K562 treated with DMSO at 1 percent for 48 hours (cell line): ENCODE results near the gene SMARCAL1. TPM values are rescaled to one million over a fixed set of nuclear protein-coding genes. Genes with fewer than 3 reads are reported as not detected.

Source experiments
- total RNA-seq: library from RNA; unstranded; fragments of 300-600 nt; gene quantifications from 2 replicates; pipeline ENCODE4 v1.2.3, GENCODE V29; 2022; ENCODE audit warnings: low replicate concordance; ENCODE audit errors: extremely low read depth

SMARCAL1 gene
- not detected in 2 replicates for total RNA-seq

DNA sequence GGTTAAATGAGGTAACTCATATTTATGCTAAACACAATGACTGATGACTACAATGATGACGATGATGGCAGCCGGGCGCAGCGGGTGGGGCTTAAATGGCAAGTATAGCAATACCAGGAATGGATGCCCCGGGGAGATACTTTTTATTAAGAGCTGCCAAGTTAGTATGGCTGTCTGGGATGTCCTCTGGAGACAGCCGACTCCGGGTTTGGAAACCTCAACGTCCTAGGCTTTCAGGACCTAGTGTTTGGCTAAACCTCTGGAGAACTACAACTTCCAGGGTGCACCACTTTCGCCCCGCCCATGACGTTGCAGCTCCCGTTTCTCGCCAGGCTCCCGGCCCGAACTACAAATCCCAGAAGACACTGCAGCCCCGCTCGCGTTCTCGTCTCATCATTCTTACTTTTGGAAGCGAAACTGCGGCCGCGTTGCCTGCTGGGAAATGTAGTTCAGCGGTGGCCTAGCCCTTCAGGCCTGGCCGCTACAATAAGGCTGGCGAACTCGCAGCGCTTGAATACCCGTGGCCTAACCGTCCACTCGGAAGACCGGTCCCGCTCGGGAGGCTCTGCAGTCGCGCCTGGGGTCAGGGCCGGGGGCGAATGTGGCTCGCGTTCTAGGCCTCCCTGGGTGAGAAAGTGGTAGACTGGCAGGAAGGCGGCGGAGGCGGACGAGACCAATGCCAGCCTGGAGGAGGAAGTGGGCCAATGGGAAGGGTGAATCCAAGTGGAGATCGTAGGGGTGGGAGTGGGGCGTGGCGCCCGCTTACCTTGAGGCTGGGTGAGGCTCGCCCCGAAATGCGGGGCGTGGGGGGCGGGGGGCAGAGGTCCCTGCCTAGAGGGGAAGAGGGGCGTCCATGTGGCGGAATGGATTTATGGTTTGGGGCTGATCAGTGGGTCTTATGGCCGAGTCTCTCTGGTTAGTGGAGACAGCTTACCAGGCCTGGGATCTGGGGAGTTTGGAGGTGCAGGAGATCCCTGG, at the start of gene SMARCAL1:
Gene SMARCAL1 (plus strand): TSS at position 463 of the 978 bp plus-strand sequence. CDS start 2,221 bp downstream, outside the sequence.

GRCh38 chr2:216371721-216372702, 40.3 kb upstream of the SMARCAL1 start, which contains the start of gene MARCHF4:
Gene MARCHF4 (minus strand): TSS chr2:216372483. CDS start chr2:216370260, 2,223 bp downstream.

DNA sequence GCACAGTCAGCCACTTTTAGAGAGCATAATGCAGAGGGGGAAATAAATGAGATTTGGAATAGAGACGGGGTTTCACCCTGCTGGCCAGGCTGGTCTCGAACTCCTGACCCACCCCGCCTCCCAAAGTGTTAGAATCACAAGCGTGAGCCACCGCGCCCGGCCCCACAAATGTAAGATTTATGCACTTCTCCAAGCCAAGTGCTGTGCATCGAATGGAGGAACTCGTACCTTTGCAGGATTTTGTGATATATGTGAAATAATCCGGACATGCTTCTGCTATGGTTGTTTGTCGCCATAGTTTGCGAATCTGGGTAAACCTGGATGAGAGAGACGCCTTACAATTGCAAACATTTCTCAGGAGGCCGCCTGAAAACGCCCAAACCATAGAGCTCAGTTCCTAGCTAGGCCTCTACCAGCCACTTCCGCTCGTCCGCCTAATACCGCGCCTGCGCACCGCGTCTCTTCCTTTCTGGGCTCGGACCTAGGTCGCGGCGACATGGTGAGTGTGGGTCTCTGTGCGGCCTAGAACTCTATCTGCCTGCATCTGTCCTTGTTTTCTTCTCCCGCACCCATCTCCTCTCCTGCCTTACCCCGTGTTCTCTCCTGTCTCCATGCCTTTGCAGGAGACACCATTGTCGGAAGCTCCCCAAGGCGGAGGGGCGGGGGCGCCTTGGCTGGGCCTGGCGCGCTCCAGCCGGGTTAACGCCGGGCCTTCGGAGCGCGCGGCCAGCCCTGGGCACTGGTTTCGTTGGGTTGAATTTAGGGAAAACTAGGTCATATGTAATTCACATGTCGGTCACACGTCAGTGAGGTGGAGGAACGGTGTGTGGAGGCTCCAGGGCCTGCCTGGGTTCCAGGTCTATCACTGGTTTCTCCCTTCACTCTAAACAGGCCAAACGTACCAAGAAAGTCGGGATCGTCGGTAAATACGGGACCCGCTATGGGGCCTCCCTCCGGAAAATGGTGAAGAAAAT, 86.4 kb downstream of the SMARCAL1 start, which contains the start of gene RPL37A:
Gene RPL37A (plus strand): TSS at position 466 of the 974 bp plus-strand sequence. CDS start 31 bp downstream, at position 497.

Other genes starting within 250 kb of the SMARCAL1 start
- not detected in 2 replicates for gene MARCHF4, start 40.0 kb upstream of the SMARCAL1 start, total RNA-seq
- 2,565 TPM in 1 of 2 replicates, not detected in the other for gene RPL37A, start 86.4 kb downstream of the SMARCAL1 start, total RNA-seq
- gene IGFBP2, start 220.9 kb downstream of the SMARCAL1 start, total RNA-seq = not detected in 2 replicates